IMR-90 (cell line): Measurements from ENCODE around the gene CCDC142. TPM values are rescaled to one million over a fixed set of nuclear protein-coding genes. Genes with fewer than 3 reads are reported as not detected.
"Not testable (repeated sequence)": the region's sequence is repeated elsewhere in the genome, so short reads cannot be mapped to it uniquely, and the experiment has no call there.

ENCODE experiments used
- ATAC-seq: fragments of 200-7000 bp; cut with Tn5 transposase; 2 replicates; pipeline ENCODE4 v1.9.1; 2020; ENCODE audit warnings: low read depth, mild to moderate bottlenecking, moderate library complexity
- BruUV-seq: library from RNA; stranded (reverse); fragments of 400-500 nt; replicated peaks from 2 replicates; lab custom pipeline; 2021; lab: Mats Ljungman, UMichigan
- CTCF ChIA-PET: fragments of 300-600 bp; formaldehyde crosslinking; extraction: SDS; loops from one replicate; lab custom pipeline; 2021; ENCODE audit warnings: antibody characterized with exemption; lab: Yijun Ruan, JAX
- POLR2A ChIA-PET: fragments of 300-600 bp; sonication (Branson Sonifier 250); formaldehyde crosslinking; loops from one replicate; lab custom pipeline; 2022; ENCODE audit warnings: antibody characterized with exemption; ENCODE audit not compliant: unreplicated experiment; lab: Charles Lee
- DNase-seq: peaks from one replicate; pipeline ENCODE4 v3.0.0; 2013
- H2AFZ ChIP-seq: replicated peaks from 2 replicates; pipeline ENCODE3; 2013; ENCODE audit warnings: low read length, mild to moderate bottlenecking; ENCODE audit not compliant: poor library complexity
- H2AK5ac ChIP-seq: 2 replicates; pipeline ENCODE4 v1.6.1; 2013; ENCODE audit warnings: low read depth, low read length, inconsistent platforms
- H2AK9ac ChIP-seq: replicated peaks from 2 replicates; pipeline ENCODE3; 2013; ENCODE audit warnings: mild to moderate bottlenecking, low read depth, low read length, moderate library complexity; ENCODE audit not compliant: poor library complexity
- H2BK120ac ChIP-seq: 2 replicates; pipeline ENCODE4 v1.6.1; 2013; ENCODE audit warnings: low read depth, low read length, inconsistent platforms
- H2BK15ac ChIP-seq: 3 replicates; pipeline ENCODE4 v1.6.1; 2013; ENCODE audit warnings: low read depth, low read length, inconsistent platforms
- H2BK20ac ChIP-seq: 2 replicates; pipeline ENCODE4 v1.6.1; 2013; ENCODE audit warnings: low read depth, mild to moderate bottlenecking, inconsistent platforms, low read length, moderate library complexity
- H2BK5ac ChIP-seq: 2 replicates; pipeline ENCODE4 v1.6.1; 2013; ENCODE audit warnings: mild to moderate bottlenecking, low read depth, low read length, inconsistent platforms; ENCODE audit not compliant: poor library complexity, severe bottlenecking
- H3K14ac ChIP-seq: replicated peaks from 2 replicates; pipeline ENCODE4 v1.6.1; 2013; ENCODE audit warnings: low read depth, low read length, inconsistent platforms
- H3K18ac ChIP-seq: 2 replicates; pipeline ENCODE4 v1.6.1; 2013; ENCODE audit warnings: low read depth, low read length, control low read depth
- H3K23ac ChIP-seq: 2 replicates; pipeline ENCODE4 v1.6.1; 2013; ENCODE audit warnings: low read depth, low read length, inconsistent platforms
- H3K27ac ChIP-seq: 2 replicates; pipeline ENCODE4 v1.5.1; 2013; ENCODE audit warnings: mild to moderate bottlenecking, control low read depth, low read length; ENCODE audit not compliant: insufficient read depth
- H3K27me3 ChIP-seq: 2 replicates; pipeline ENCODE4 v1.6.1; 2013; ENCODE audit warnings: low read length; ENCODE audit not compliant: control insufficient read depth, insufficient read depth
- H3K36me3 ChIP-seq: 2 replicates; pipeline ENCODE4 v1.6.1; 2013; ENCODE audit warnings: low read length, mixed read lengths; ENCODE audit not compliant: control insufficient read depth, insufficient read depth
- H3K4ac ChIP-seq: 2 replicates; pipeline ENCODE4 v1.6.1; 2013; ENCODE audit warnings: low read depth, low read length, inconsistent platforms
- H3K4me1 ChIP-seq: 2 replicates; pipeline ENCODE4 v1.6.1; 2013; ENCODE audit warnings: low read length, mixed read lengths; ENCODE audit not compliant: control insufficient read depth, insufficient read depth
- H3K4me2 ChIP-seq: 2 replicates; pipeline ENCODE4 v1.6.1; 2013; ENCODE audit warnings: low read depth, mild to moderate bottlenecking, control low read depth, low read length, moderate library complexity
- H3K4me3 ChIP-seq: 2 replicates; pipeline ENCODE4 v1.5.1; 2013; ENCODE audit warnings: low read depth, mild to moderate bottlenecking, control low read depth, low read length, moderate library complexity; ENCODE audit not compliant: insufficient read depth
- H3K56ac ChIP-seq: 2 replicates; pipeline ENCODE4 v1.6.1; 2013; ENCODE audit warnings: low read length, inconsistent platforms; ENCODE audit not compliant: insufficient read depth; ENCODE audit errors: extremely low read depth
- H3K79me1 ChIP-seq, 2 experiments: 2 replicates each; pipeline ENCODE4 v1.6.1; 2013; ENCODE audit warnings: low read length in 2 of 2, inconsistent platforms in 1 of 2, low read depth in 1 of 2
- H3K9ac ChIP-seq: 2 replicates; pipeline ENCODE4 v1.6.1; 2013; ENCODE audit warnings: low read depth, low read length, control low read depth
- H3K9me1 ChIP-seq: 2 replicates; pipeline ENCODE4 v1.6.1; 2013; ENCODE audit warnings: low read length, inconsistent platforms; ENCODE audit not compliant: insufficient read depth
- H3K9me3 ChIP-seq: 2 replicates; pipeline ENCODE4 v1.6.1; 2013; ENCODE audit warnings: low read length; ENCODE audit not compliant: control insufficient read depth, insufficient read depth
- H4K20me1 ChIP-seq: 2 replicates; pipeline ENCODE4 v1.6.1; 2013; ENCODE audit warnings: low read length, inconsistent platforms; ENCODE audit not compliant: insufficient read depth
- H4K5ac ChIP-seq: 2 replicates; pipeline ENCODE4 v1.6.1; 2013; ENCODE audit warnings: mild to moderate bottlenecking, low read depth, low read length, control low read depth
- H4K8ac ChIP-seq, 2 experiments: 2 replicates each; pipeline ENCODE4 v1.6.1; 2013; ENCODE audit warnings: low read depth in 2 of 2, low read length in 2 of 2, control low read depth in 1 of 2, inconsistent platforms in 1 of 2
- H4K91ac ChIP-seq: 2 replicates; pipeline ENCODE4 v1.6.1; 2013; ENCODE audit warnings: low read depth, low read length, inconsistent platforms; ENCODE audit not compliant: insufficient read depth
- WGBS, 2 experiments: methylation state at CpG; one replicate each; pipeline versions ENCODE4 v1.1.5 to v1.1.7; 2013; ENCODE audit warnings: missing lambda C conversion rate in 2 of 2; ENCODE audit not compliant: insufficient read length in 1 of 2; ENCODE audit errors: extremely low coverage in 2 of 2; 5-methylcytosine and 5-hydroxymethylcytosine counted together
- dilution Hi-C: fragments of 300-500 bp; cut with HindIII; formaldehyde crosslinking; loops from one replicate; pipeline ENCODE4 v1.14.3; 2018; ENCODE audit warnings: low sequenced_read_pairs; ENCODE audit not compliant: unreplicated experiment
- in situ Hi-C: fragments of 300-500 bp; cut with MboI; formaldehyde crosslinking; loops from 3 replicates; pipeline ENCODE4 v1.14.3; 2019; ENCODE audit warnings: low sequenced_read_pairs, inconsistent platforms, mixed read lengths
- intact Hi-C: fragments of 100-400 bp; cut with micrococcal nuclease; formaldehyde crosslinking; loops from 2 replicates; pipeline ENCODE4 v1.10.0; 2022
- polyA plus RNA-seq, 3 experiments: library from polyadenylated mRNA; depleted of rRNA; stranded (reverse); fragments of >200 nt; gene quantifications; 2 replicates each; pipeline ENCODE4 v1.2.3, GENCODE V29; 2012; ENCODE audit warnings: low replicate concordance in 1 of 3
- total RNA-seq: library from RNA; depleted of rRNA; stranded (reverse); fragments of >200 nt; gene quantifications from 2 replicates; pipeline ENCODE4 v1.2.3, GENCODE V29; 2012

The CCDC142 gene
- total and polyA plus RNA-seq, 2 of the 4 experiments (the other 2 are of a cell fraction): 8.4 to 14.0 TPM

GRCh38 chr2:74470742-74471141, 12.1 kb downstream of the CCDC142 start:
- Histone ChIP-seq H3K79me1 (peaks cover 6 to 32% of the 10 kb centered on the region in 2 experiments; a peak in 3 of 4 replicates), H3K36me3 (peaks cover 15% of the 10 kb centered on the region)
- POLR2A ChIA-PET, dilution Hi-C loops, H2AK9ac ChIP-seq, H3K18ac ChIP-seq, H2BK20ac ChIP-seq, H2BK15ac ChIP-seq, H2BK5ac ChIP-seq, H2AK5ac ChIP-seq, H3K27me3 ChIP-seq, H4K5ac ChIP-seq, DNase-seq, H4K91ac ChIP-seq, H4K8ac ChIP-seq, H4K20me1 ChIP-seq, H3K14ac ChIP-seq, BruUV-seq, H3K9me3 ChIP-seq, H3K23ac ChIP-seq, H3K4me3 ChIP-seq, H3K4me2 ChIP-seq, intact Hi-C loops, H3K9me1 ChIP-seq, CTCF ChIA-PET, ATAC-seq, H2AFZ ChIP-seq, H3K4ac ChIP-seq, H3K4me1 ChIP-seq, H3K9ac ChIP-seq, H2BK120ac ChIP-seq, H3K27ac ChIP-seq, in situ Hi-C loops, H3K56ac ChIP-seq: not testable (repeated sequence)
- WGBS, 2 experiments: 92% methylated on average over 4 of the region's 12 CpGs; no CpG with 5 or more reads in 1 of the 2 experiments
